H1 (cell line): Measurements from ENCODE around the gene MYOM1. TPM values are rescaled to one million over a fixed set of nuclear protein-coding genes. Genes with fewer than 3 reads are reported as not detected.

Experiments
- CTCF ChIA-PET: fragments of 300-600 bp; sonication (Branson Sonifier 250); formaldehyde crosslinking; loops from one replicate; lab custom pipeline; 2021; ENCODE audit not compliant: partially characterized antibody; lab: Charles Lee
- POLR2A ChIA-PET: fragments of 300-600 bp; sonication (Branson Sonifier 250); formaldehyde crosslinking; loops from one replicate; lab custom pipeline; 2021; ENCODE audit warnings: inconsistent platforms; ENCODE audit not compliant: partially characterized antibody; lab: Charles Lee
- DNase-seq, 2 experiments: peaks; one replicate each; pipeline versions ENCODE4 v3.0.0 to v3.0.0-alpha.2; 2010 to 2022; ENCODE audit warnings: low spot score in 2 of 2, low read depth in 1 of 2, mixed read lengths in 1 of 2
- FAIRE-seq: peaks from 2 replicates; lab custom pipeline; 2011; peaks lifted over from hg19 to GRCh38; lab: Jason Lieb, UNC
- H2AFZ ChIP-seq: 2 replicates; pipeline ENCODE4 v1.8.1; 2012; ENCODE audit warnings: low read length, inconsistent platforms
- H2AK5ac ChIP-seq: 2 replicates; pipeline ENCODE4 v1.6.1; 2013; ENCODE audit warnings: low read depth, low read length
- H2BK120ac ChIP-seq: replicated peaks from 2 replicates; pipeline ENCODE3; 2013; ENCODE audit warnings: low read depth, low read length, inconsistent platforms
- H2BK12ac ChIP-seq: 2 replicates; pipeline ENCODE4 v1.6.1; 2013; ENCODE audit warnings: low read depth, low read length
- H2BK15ac ChIP-seq: 2 replicates; pipeline ENCODE4 v1.6.1; 2013; ENCODE audit warnings: low read length
- H2BK20ac ChIP-seq: 2 replicates; pipeline ENCODE4 v1.6.1; 2013; ENCODE audit warnings: low read length
- H2BK5ac ChIP-seq: 2 replicates; pipeline ENCODE4 v1.6.1; 2013; ENCODE audit warnings: low read depth, low read length
- H3K14ac ChIP-seq: 2 replicates; pipeline ENCODE4 v1.6.1; 2013; ENCODE audit warnings: inconsistent platforms; ENCODE audit not compliant: insufficient read length
- H3K18ac ChIP-seq: 2 replicates; pipeline ENCODE4 v1.6.1; 2013; ENCODE audit warnings: low read length; ENCODE audit errors: extremely low read depth
- H3K23ac ChIP-seq: 2 replicates; pipeline ENCODE4 v1.6.1; 2013; ENCODE audit warnings: inconsistent platforms; ENCODE audit not compliant: insufficient read length
- H3K23me2 ChIP-seq: 2 replicates; pipeline ENCODE4 v1.6.1; 2013; ENCODE audit warnings: low read depth, low read length
- H3K27ac ChIP-seq: 2 replicates; pipeline ENCODE4 v1.6.1; 2011; ENCODE audit warnings: low read depth, low read length, inconsistent platforms
- H3K27me3 ChIP-seq, 4 experiments: replicated peaks in 1 of 4; 1 replicate in 1 of 4; 2 replicates in 3 of 4; pipeline versions ENCODE4 v1.6.1 to v1.8.1; 2011 to 2013; ENCODE audit warnings: low read length in 3 of 4, mild to moderate bottlenecking in 3 of 4, inconsistent platforms in 2 of 4, mixed read lengths in 2 of 4, moderate library complexity in 1 of 4; ENCODE audit not compliant: control insufficient read depth in 3 of 4, insufficient read depth in 3 of 4; ENCODE audit errors: extremely low read depth in 1 of 4
- H3K36me3 ChIP-seq, 4 experiments: 2 replicates each; pipeline versions ENCODE4 v1.6.1 to v1.8.1; 2011 to 2013; ENCODE audit warnings: mild to moderate bottlenecking in 4 of 4, low read length in 3 of 4, moderate library complexity in 2 of 4, control low read depth in 1 of 4, inconsistent platforms in 1 of 4; ENCODE audit not compliant: insufficient read depth in 4 of 4, control insufficient read depth in 2 of 4
- H3K4ac ChIP-seq: replicated peaks from 2 replicates; pipeline ENCODE3; 2013; ENCODE audit warnings: low read length, low read depth, mixed read lengths, inconsistent platforms; ENCODE audit not compliant: insufficient read length
- H3K4me1 ChIP-seq, 4 experiments: replicated peaks in 1 of 4; 1 replicate in 1 of 4; 2 replicates in 3 of 4; pipeline versions ENCODE4 v1.6.1 to v1.8.1; 2011 to 2013; ENCODE audit warnings: low read length in 3 of 4, inconsistent platforms in 2 of 4, mixed read lengths in 1 of 4; ENCODE audit not compliant: insufficient read depth in 4 of 4, control insufficient read depth in 3 of 4
- H3K4me2 ChIP-seq, 2 experiments: 2 replicates each; pipeline versions ENCODE4 v1.6.1 to v1.8.1; 2011 to 2013; ENCODE audit warnings: low read depth in 2 of 2, low read length in 2 of 2, control low read depth in 1 of 2, inconsistent platforms in 1 of 2, mild to moderate bottlenecking in 1 of 2; ENCODE audit not compliant: insufficient read depth in 1 of 2
- H3K4me3 ChIP-seq, 4 experiments: fragments of 200-600, 300-600 bp in 1 of 4; sonication (generic), shearing (Covaris generic), sonication (Bioruptor Twin) in 1 of 4; 2 replicates each; pipeline versions ENCODE4 v1.5.1 to v1.8.1; 2011 to 2016; ENCODE audit warnings: low read length in 4 of 4, low read depth in 3 of 4, control low read depth in 2 of 4, inconsistent platforms in 2 of 4, mild to moderate bottlenecking in 2 of 4, mixed read lengths in 1 of 4, moderate library complexity in 1 of 4; ENCODE audit not compliant: insufficient read depth in 2 of 4; ENCODE audit errors: extremely low read depth in 1 of 4
- H3K56ac ChIP-seq: replicated peaks from 2 replicates; pipeline ENCODE3; 2013; ENCODE audit warnings: low read depth, mild to moderate bottlenecking, mixed read lengths, low read length, inconsistent platforms; ENCODE audit not compliant: insufficient read length
- H3K79me1 ChIP-seq: 2 replicates; pipeline ENCODE4 v1.6.1; 2013; ENCODE audit warnings: low read depth, low read length, control low read depth
- H3K79me2 ChIP-seq, 2 experiments: 2 replicates each; pipeline versions ENCODE4 v1.6.1 to v1.8.1; 2012 to 2013; ENCODE audit warnings: low read length in 2 of 2, mild to moderate bottlenecking in 2 of 2, inconsistent platforms in 1 of 2; ENCODE audit not compliant: insufficient read depth in 2 of 2, control insufficient read depth in 1 of 2
- H3K9ac ChIP-seq, 4 experiments: replicated peaks in 1 of 4; 1 replicate in 1 of 4; 2 replicates in 3 of 4; pipeline versions ENCODE4 v1.6.1 to v1.8.1; 2011 to 2013; ENCODE audit warnings: low read depth in 3 of 4, low read length in 3 of 4, control low read depth in 2 of 4, mild to moderate bottlenecking in 2 of 4, moderate library complexity in 2 of 4, inconsistent platforms in 1 of 4; ENCODE audit errors: extremely low read depth in 1 of 4
- H3K9me3 ChIP-seq, 2 experiments: 2 replicates each; pipeline versions ENCODE4 v1.6.1 to v1.8.1; 2012 to 2013; ENCODE audit warnings: mild to moderate bottlenecking in 2 of 2, moderate library complexity in 2 of 2, control low read depth in 1 of 2, inconsistent platforms in 1 of 2, low read depth in 1 of 2, low read length in 1 of 2, mixed read lengths in 1 of 2; ENCODE audit not compliant: insufficient read depth in 2 of 2
- H4K20me1 ChIP-seq, 2 experiments: replicated peaks in 1 of 2; 2 replicates each; pipeline versions ENCODE3 to v1.8.1; 2011 to 2013; ENCODE audit warnings: inconsistent platforms in 2 of 2, low read length in 2 of 2, mild to moderate bottlenecking in 1 of 2; ENCODE audit not compliant: insufficient read depth in 2 of 2, control insufficient read depth in 1 of 2
- H4K5ac ChIP-seq: 2 replicates; pipeline ENCODE4 v1.6.1; 2013; ENCODE audit warnings: low read length, low read depth, mixed read lengths, inconsistent platforms; ENCODE audit not compliant: insufficient read length
- H4K8ac ChIP-seq: 2 replicates; pipeline ENCODE4 v1.8.0; 2013; ENCODE audit warnings: mild to moderate bottlenecking, moderate library complexity, low read length, inconsistent platforms; ENCODE audit not compliant: insufficient read depth; ENCODE audit errors: extremely low read depth
- H4K91ac ChIP-seq: replicated peaks from 2 replicates; pipeline ENCODE3; 2013; ENCODE audit warnings: low read length, mixed read lengths, inconsistent platforms; ENCODE audit not compliant: insufficient read length
- ASH2L ChIP-seq: fragments of 200-600, 300-600 bp; sonication (generic); IDR thresholded peaks from one replicate; pipeline ENCODE4 v1.7.1; 2017; ENCODE audit warnings: low read length
- ATF2 ChIP-seq: IDR thresholded peaks from 2 replicates; pipeline ENCODE4 v1.6.1; 2012; ENCODE audit warnings: low read length, inconsistent platforms
- CBX5 ChIP-seq: fragments of 300-800, 300-1000 bp; sonication (generic); IDR thresholded peaks from 2 replicates; pipeline ENCODE4 v1.7.1; 2016; ENCODE audit warnings: antibody characterized with exemption, low read length, low read depth
- CHD2 ChIP-seq: IDR thresholded peaks from 2 replicates; pipeline ENCODE4 v1.6.1; 2012; ENCODE audit warnings: low read length, improper control_type of control experiment
- CREB1 ChIP-seq: IDR thresholded peaks from 2 replicates; pipeline ENCODE4 v1.6.1; 2012; ENCODE audit warnings: inconsistent platforms
- CTBP2 ChIP-seq: IDR thresholded peaks from 2 replicates; pipeline ENCODE4 v1.7.0; 2011; ENCODE audit warnings: borderline replicate concordance, mild to moderate bottlenecking, moderate library complexity, mixed read lengths, low read length; ENCODE audit not compliant: insufficient read depth, insufficient read length
- EZH2 ChIP-seq: fragments of 200-600 bp; sonication (generic); IDR thresholded peaks from 2 replicates; pipeline ENCODE4 v1.7.1; 2012; ENCODE audit warnings: low read depth, mild to moderate bottlenecking, moderate library complexity, low read length, inconsistent platforms; ENCODE audit not compliant: severe bottlenecking
- KDM5A ChIP-seq: fragments of 200-600 bp; IDR thresholded peaks from 2 replicates; pipeline ENCODE4 v1.7.1; 2012; ENCODE audit warnings: mild to moderate bottlenecking, low read length, inconsistent platforms, mixed read lengths
- PHF8 ChIP-seq: fragments of 200-600 bp; sonication (generic); conservative IDR thresholded peaks from 2 replicates; pipeline ENCODE4 v1.7.1; 2012; ENCODE audit warnings: low read depth, mild to moderate bottlenecking, inconsistent platforms, low read length, moderate library complexity
- POLR2AphosphoS5 ChIP-seq: IDR thresholded peaks from 2 replicates; pipeline ENCODE4 v1.6.1; 2011; ENCODE audit warnings: low read depth, low read length
- RXRA ChIP-seq: IDR thresholded peaks from 2 replicates; pipeline ENCODE4 v1.6.1; 2011; ENCODE audit warnings: low read depth, mild to moderate bottlenecking, low read length, moderate library complexity; ENCODE audit not compliant: insufficient read depth
- SRF ChIP-seq: IDR thresholded peaks from 2 replicates; pipeline ENCODE4 v1.6.1; 2011; ENCODE audit warnings: mild to moderate bottlenecking, low read depth, low read length, moderate library complexity
- TBP ChIP-seq: IDR thresholded peaks from 2 replicates; pipeline ENCODE4 v1.6.1; 2011; ENCODE audit warnings: low read depth, low read length, improper control_type of control experiment
- TEAD4 ChIP-seq: IDR thresholded peaks from 2 replicates; pipeline ENCODE4 v1.6.1; 2012; ENCODE audit warnings: low read depth, low read length, inconsistent platforms, mixed read lengths
- WGBS, 2 experiments: shearing (Covaris generic) in 1 of 2; methylation state at CpG; one replicate each; pipeline versions ENCODE4 v1.1.6 to v1.1.7; 2013 to 2015; ENCODE audit warnings: low lambda C conversion rate in 2 of 2, mixed read lengths in 2 of 2, inconsistent platforms in 1 of 2, low coverage in 1 of 2, missing lambda C conversion rate in 1 of 2; ENCODE audit not compliant: insufficient replicate concordance in 2 of 2, insufficient coverage in 1 of 2, insufficient read length in 1 of 2; ENCODE audit errors: extremely low coverage in 1 of 2, missing lambda C conversion rate in 1 of 2; 5-methylcytosine and 5-hydroxymethylcytosine counted together
- polyA plus RNA-seq, 7 experiments: library from polyadenylated mRNA; depleted of rRNA in 3 of 7; stranded (reverse) in 5 of 7; unstranded in 2 of 7; fragments of >200 nt in 5 of 7; fragments of 200-250 nt in 2 of 7; gene quantifications; 1 replicate in 5 of 7; 2 replicates in 1 of 7; 4 replicates in 1 of 7; pipeline versions ENCODE4 v1.2.1 to v1.2.3, GENCODE V29; 2011 to 2013; ENCODE audit warnings: missing spikeins in 2 of 7, mixed read lengths in 2 of 7
- total RNA-seq: library from RNA; stranded (reverse); fragmentation: NEBNext Ultra II Directional; extraction: Animal tissue kit (Norgen Biotek cat#: 25700); gene quantifications from 2 replicates; pipeline ENCODE4 v1.2.1, GENCODE V29; 2021

The MYOM1 gene
- total and polyA plus RNA-seq, 2 of the 8 experiments (the other 6 are each of a cell fraction or from before 2014, with no cell fraction given) = 0.06 to 0.32 TPM

GRCh38 chr18:3152294-3152693 is 67.5 kb downstream of the MYOM1 start:
- Histone ChIP-seq H2BK20ac (no peak overlapping the region), H3K79me1 (no peaks in the 10 kb centered on the region), H4K5ac (no peak overlapping the region), H3K56ac (no peak overlapping the region), H3K27me3 (no peaks in the 10 kb centered on the region; a peak in 1 of 7 replicates), H3K23me2 (no peaks in the 10 kb centered on the region), H4K20me1 (no peaks in the 10 kb centered on the region), H2BK120ac (no peak overlapping the region), H3K27ac (no peak overlapping the region), H3K4ac (no peak overlapping the region), H2BK5ac (no peak overlapping the region), H2BK12ac (no peak overlapping the region), H3K4me1 (no peaks in the 10 kb centered on the region), H3K23ac (no peak overlapping the region), H3K4me3 (no peak overlapping the region), H4K91ac (no peak overlapping the region), H3K79me2 (no peaks in the 10 kb centered on the region), H3K9me3 (no peaks in the 10 kb centered on the region), H2AFZ (no peak overlapping the region), H3K14ac (no peak overlapping the region), H4K8ac (no peak overlapping the region), H3K36me3 (no peaks in the 10 kb centered on the region), H3K9ac (no peak overlapping the region), H3K4me2 (no peak overlapping the region), H2AK5ac (no peak overlapping the region), H3K18ac (no peak overlapping the region), H2BK15ac (no peak overlapping the region)
- CTCF ChIA-PET = interaction anchor here (0.7 to 5.0 kb wide), 24 partner anchors 13 to 238 kb away, joined by 3 to 22 read pairs (median 4); partner anchors contain the start of genes MYL12A and MYOM1
- POLR2A ChIA-PET = no interaction called here
- 79% methylated on average over 1 of the region's 1 CpG; no CpG with 5 or more reads in 1 of the 2 experiments for WGBS, 2 experiments
- DNase-seq (no peak), FAIRE-seq (no peak)
- no peak for TF ChIP-seq TEAD4
- TF ChIP-seq ATF2 = no peak
- no peak for TF ChIP-seq CBX5
- TF ChIP-seq EZH2 = no peak
- no peak for TF ChIP-seq SRF
- TF ChIP-seq RXRA = no peak
- TF ChIP-seq CHD2 = no peak
- TF ChIP-seq TBP = no peak
- TF ChIP-seq CTBP2 = no peak
- TF ChIP-seq ASH2L = no peak
- no peak for TF ChIP-seq POLR2AphosphoS5
- no peak for TF ChIP-seq PHF8
- TF ChIP-seq CREB1 = no peak
- TF ChIP-seq KDM5A = no peak
